Activated T-helper 1 cell treated with anti-CD3 and anti-CD28 coated beads, Interleukin-12 subunit alpha, Interleukin-12 subunit beta, Interleukin-2, Interleukin-4 antibody, amounts not matched to agents 30 ng/mL and 10 ng/mL and 1 ng/mL, durations not matched to agents 14 hours and 24 hours and 36 hours (primary cell): ENCODE measurements around the gene COL4A2. TPM values are rescaled to one million over a fixed set of nuclear protein-coding genes. Genes with fewer than 3 reads are reported as not detected.
"Not testable (repeated sequence)": the region's sequence is repeated elsewhere in the genome, so short reads cannot be mapped to it uniquely, and the experiment has no call there.

Source experiments
- DNase-seq: peaks from one replicate; pipeline ENCODE4 v3.0.0; 2021; ENCODE audit warnings: low spot score
- H3K27ac Mint-ChIP-seq: one replicate; pipeline ENCODE4 v1.8.0; 2021; ENCODE audit warnings: mild to moderate bottlenecking, mixed read lengths
- H3K27me3 Mint-ChIP-seq: one replicate; pipeline ENCODE4 v1.8.0; 2022; ENCODE audit warnings: mild to moderate bottlenecking, moderate library complexity, mixed read lengths; ENCODE audit not compliant: insufficient read depth
- H3K36me3 Mint-ChIP-seq: one replicate; pipeline ENCODE4 v1.8.0; 2021; ENCODE audit warnings: low read depth, mixed read lengths
- H3K4me1 Mint-ChIP-seq: one replicate; pipeline ENCODE4 v1.8.0; 2021; ENCODE audit warnings: low read depth, mixed read lengths
- H3K4me3 Mint-ChIP-seq: one replicate; pipeline ENCODE4 v1.8.0; 2021; ENCODE audit warnings: mild to moderate bottlenecking, moderate library complexity, mixed read lengths
- H3K9me3 Mint-ChIP-seq: one replicate; pipeline ENCODE4 v1.8.0; 2021; ENCODE audit warnings: mixed read lengths
- intact Hi-C: fragments of 100-400 bp; cut with micrococcal nuclease; formaldehyde crosslinking; loops from one replicate; pipeline ENCODE4 v1.15.1; 2024
- total RNA-seq: library from RNA; stranded (reverse); gene quantifications from 2 replicates; pipeline ENCODE4 v1.2.3, GENCODE V29; 2022

Gene COL4A2
- total RNA-seq, 1 donor from 2014 or later = not detected

DNA sequence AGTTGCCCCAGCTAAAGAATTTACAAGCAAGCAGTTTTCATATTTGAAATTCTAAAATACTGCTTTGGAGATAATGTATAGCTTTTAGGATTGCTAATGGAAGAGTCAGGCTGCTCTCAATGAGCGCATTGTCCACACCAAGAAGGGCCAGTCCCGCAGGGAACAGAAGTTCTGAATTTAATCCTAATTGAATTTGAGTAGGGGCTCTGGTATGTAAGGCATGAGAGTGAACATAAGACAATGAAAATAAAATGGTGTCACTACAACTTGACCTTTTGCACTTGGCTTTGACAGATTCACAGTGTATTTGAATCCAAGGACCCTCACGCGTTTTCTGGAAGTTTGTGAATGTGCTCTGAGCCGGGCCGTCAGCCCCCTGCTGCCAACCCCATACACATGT lies 221.8 kb downstream of the COL4A2 start:
- no peak for DNase-seq
- intact Hi-C loops = no loop called here
- Mint-ChIP-seq H3K9me3 (no peaks in the 10 kb centered on the region), H3K4me3 (no peak overlapping the region), H3K27me3 (peaks cover 8% of the 10 kb centered on the region), H3K36me3 (no peaks in the 10 kb centered on the region), H3K4me1 (peaks cover 20% of the 10 kb centered on the region), H3K27ac (no peak overlapping the region)

DNA sequence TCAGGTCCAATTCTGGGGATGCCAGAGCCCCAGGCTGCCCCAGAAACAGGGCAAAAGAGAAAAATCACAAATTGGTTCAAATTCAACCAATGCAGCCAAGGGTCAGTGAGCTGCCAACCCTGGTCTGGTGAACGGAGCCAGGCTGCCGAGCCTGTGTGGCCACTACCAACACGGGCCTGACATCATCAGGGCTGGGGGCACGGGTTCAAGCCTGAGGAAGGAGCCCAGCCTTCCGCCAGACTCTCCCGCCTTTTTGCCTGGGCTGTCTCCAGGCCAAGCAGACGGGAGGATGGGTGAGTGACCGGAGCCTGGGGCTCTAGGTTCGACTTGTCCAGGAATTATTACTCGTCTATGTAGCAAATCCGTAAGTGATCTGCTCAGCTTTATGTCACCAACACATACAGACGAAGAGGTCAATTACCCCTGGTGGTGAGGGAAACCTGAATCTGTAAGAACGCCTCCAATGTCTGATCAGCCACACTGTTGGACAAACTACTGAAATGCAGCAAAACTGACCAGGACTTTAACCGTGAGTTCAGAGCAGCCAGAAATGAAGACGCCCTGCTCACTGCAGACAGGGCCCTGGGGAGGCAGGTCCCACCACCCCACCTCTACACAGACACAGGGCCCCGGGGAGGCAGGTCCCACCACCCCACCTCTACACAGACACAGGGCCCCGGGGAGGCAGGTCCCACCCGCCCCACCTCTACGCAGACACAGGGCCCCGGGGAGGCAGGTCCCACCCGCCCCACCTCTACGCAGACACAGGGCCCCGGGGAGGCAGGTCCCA lies 222.6 kb downstream of the COL4A2 start:
- Mint-ChIP-seq H3K36me3 (no peaks in the 10 kb centered on the region), H3K27ac (no peak overlapping the region), H3K9me3 (no peaks in the 10 kb centered on the region), H3K4me1 (peaks cover 14% of the 10 kb centered on the region), H3K27me3 (peaks cover 6% of the 10 kb centered on the region), H3K4me3 (no peak overlapping the region)
- no peak for DNase-seq
- intact Hi-C loops = no loop called here

DNA sequence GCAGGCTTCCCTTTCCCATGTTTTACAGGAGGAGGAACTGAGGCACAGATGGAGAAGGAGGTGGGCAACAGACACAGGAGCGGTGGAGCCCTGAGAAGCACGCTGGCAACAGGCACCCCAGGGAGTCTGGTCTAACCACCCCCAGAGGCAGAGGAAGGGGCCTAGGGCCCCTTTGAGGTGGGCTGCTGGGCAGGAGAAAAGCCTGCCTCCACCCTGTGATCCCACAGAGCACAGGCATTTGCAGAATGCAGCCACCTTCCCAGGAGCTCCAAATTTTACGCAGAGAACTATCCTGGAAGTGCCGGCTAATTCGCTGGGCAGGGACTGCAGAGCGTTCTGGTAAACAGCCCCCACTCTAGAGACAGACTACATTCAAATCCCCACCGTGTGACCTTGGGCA lies 224.0 kb downstream of the COL4A2 start:
- intact Hi-C loops = no loop called here
- Mint-ChIP-seq H3K27ac (no peak overlapping the region), H3K27me3 (peaks cover 3% of the 10 kb centered on the region), H3K4me3 (no peak overlapping the region), H3K4me1 (no peaks in the 10 kb centered on the region), H3K9me3 (no peaks in the 10 kb centered on the region), H3K36me3 (no peaks in the 10 kb centered on the region)
- DNase-seq = no peak

DNA sequence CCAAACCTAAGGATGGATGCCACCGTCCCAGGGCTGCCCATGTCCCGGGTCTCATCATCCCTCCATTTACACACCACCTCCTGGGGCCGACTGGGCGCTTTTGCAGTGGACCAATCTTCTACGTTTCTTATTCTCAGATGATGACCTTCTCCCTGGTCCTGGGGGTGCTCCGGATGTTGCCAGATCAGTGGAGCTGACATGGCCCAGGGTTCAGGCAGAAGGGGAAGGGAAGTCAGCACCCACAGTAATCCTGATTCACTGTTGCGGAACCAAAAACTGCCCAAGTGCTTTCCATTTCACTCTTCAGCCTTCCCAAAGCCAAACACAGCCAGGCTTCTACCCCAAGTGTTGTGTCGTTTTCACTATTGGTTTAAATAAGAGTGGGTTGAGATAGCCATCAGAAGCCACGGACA lies 224.6 kb downstream of the COL4A2 start:
- no peaks in the 10 kb centered on the region for H3K4me1 Mint-ChIP-seq
- no peak for DNase-seq
- no peak overlapping the region for H3K27ac Mint-ChIP-seq
- no peaks in the 10 kb centered on the region for H3K9me3 Mint-ChIP-seq
- no peaks in the 10 kb centered on the region for H3K36me3 Mint-ChIP-seq
- intact Hi-C loops = no loop called here
- no peak overlapping the region for H3K4me3 Mint-ChIP-seq
- peaks cover 1% of the 10 kb centered on the region for H3K27me3 Mint-ChIP-seq

DNA sequence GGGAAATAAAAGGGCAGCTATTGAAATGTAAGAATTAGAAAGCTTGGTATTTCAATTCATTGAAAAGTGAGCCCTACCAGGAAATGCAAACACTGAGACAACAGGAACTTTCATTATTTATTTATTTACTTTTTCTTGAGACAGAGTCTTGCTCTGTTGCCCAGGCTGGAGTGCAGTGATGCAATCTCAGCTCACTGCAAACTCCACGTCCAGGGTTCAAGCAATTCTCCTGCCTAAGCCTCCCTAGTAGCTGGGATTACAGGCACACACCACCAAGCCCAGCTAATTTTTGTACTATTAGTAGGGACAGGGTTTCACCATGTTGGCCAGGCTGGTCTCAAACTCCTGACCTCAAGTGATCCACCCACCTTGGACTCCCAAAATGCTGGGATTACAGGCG lies 225.2 kb downstream of the COL4A2 start:
- H3K9me3 Mint-ChIP-seq, H3K4me3 Mint-ChIP-seq, intact Hi-C loops, H3K27ac Mint-ChIP-seq, H3K4me1 Mint-ChIP-seq, H3K27me3 Mint-ChIP-seq, H3K36me3 Mint-ChIP-seq, DNase-seq: not testable (repeated sequence)

DNA sequence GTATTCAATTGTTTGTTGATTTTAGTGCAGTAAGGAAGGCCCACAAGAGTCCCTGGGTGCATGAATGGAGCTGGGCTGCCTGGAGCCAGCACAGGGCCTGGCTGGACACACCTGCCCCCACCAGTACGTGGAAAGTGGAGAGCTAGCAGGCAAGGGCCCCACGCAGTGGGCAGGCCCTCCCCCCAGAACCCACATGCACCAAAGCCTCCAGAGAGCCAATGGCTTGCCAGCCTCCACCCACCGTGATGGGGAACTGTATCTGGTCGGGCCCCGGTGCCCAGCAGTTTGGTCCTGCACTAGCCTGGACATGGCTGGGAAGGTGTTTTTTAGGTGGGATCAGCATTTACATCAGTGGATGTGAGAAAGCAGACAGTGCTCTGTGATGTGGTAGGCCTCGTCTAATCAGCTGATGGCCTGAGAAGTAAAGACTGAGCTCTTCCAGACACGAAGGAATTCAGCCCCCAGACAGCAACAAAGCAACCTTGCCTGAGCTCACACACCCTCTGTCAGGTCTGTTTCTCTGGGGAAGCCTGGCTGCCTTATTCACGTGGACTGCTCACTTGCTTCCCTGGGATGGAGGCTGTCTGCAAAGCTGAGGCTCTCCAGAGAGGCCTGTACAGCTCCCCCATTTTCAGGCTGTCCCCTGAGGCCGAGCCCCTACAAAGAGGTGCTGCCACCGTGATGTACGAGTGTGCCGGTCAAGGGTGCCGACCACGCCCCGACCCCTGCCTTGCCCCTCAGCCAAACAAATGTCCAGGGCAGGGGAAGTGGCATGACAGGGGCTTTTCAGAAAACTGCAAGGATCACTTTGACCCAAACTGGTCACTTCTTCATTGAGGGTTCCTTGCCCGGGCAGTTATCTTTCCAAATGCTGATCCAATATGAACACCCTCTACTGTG lies 226.9 kb downstream of the COL4A2 start:
- DNase-seq = no peak
- H3K4me1 Mint-ChIP-seq = peaks cover 10% of the 10 kb centered on the region
- no peak overlapping the region for H3K4me3 Mint-ChIP-seq
- intact Hi-C loops = no loop called here
- no peaks in the 10 kb centered on the region for H3K36me3 Mint-ChIP-seq
- H3K27me3 Mint-ChIP-seq = no peaks in the 10 kb centered on the region
- no peak overlapping the region for H3K27ac Mint-ChIP-seq
- no peaks in the 10 kb centered on the region for H3K9me3 Mint-ChIP-seq

DNA sequence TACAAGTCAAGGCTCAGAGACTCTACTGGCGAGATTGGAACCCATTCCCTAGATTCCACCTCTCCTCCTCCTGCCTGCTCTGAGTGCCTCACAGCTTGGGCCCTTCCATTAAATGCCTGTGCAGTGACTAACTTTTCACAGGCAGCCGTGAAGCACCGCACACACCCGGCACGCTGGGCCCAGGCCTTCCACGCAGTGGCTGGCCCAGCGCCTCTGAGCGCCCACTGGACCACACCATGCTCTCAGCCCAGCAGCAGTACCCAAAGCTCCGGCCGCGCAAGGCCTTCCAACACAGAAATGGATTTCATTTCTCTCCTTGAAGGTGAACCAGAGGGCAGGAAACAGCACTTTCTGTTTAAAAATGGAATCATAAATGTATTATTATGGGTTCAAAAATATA lies 228.4 kb downstream of the COL4A2 start:
- intact Hi-C loops = no loop called here
- H3K27ac Mint-ChIP-seq = no peak overlapping the region
- peaks cover 10% of the 10 kb centered on the region for H3K4me1 Mint-ChIP-seq

DNA sequence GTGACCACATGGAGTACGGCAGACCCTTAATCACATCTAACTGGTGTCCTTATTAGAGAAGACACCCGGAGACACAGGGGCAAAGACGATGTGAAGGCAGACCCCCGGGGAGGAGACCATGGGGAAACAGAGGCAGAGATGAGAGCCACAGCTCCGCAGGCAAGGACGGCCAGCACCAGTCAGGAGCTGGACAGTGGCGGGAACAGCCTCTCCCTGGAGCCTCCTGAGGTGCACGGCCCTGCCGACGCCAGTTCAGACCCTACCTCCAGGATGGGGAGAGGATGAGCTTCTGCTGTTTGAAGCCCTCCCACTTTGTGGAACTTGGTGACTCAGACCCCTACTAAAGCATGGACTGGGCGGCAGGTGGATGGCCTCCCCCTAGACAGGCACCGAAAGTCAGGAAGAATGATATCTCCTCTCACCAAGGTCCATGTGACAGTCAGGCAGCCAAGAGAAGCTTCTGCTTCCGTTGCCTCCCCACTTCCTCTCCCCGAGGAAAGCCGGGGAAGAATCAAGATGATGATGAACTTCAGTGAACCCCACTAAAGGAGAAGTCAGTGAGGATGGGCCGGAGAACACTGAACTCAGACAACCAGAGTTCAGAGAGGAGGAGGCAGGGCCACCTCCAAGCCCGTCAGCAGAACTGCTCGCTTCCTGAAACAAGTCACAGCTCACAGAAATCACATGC lies 229.1 kb downstream of the COL4A2 start:
- no peaks in the 10 kb centered on the region for H3K9me3 Mint-ChIP-seq
- intact Hi-C loops = no loop called here
- H3K4me1 Mint-ChIP-seq = peaks cover 10% of the 10 kb centered on the region
- no peak overlapping the region for H3K4me3 Mint-ChIP-seq
- H3K27me3 Mint-ChIP-seq = no peaks in the 10 kb centered on the region
- DNase-seq = no peak
- H3K36me3 Mint-ChIP-seq = no peaks in the 10 kb centered on the region
- no peak overlapping the region for H3K27ac Mint-ChIP-seq

More for the DNA sequence above, 228.4 kb downstream of the COL4A2 start:
- no peaks in the 10 kb centered on the region for H3K36me3 Mint-ChIP-seq
- H3K9me3 Mint-ChIP-seq = no peaks in the 10 kb centered on the region
- DNase-seq = no peak
- no peaks in the 10 kb centered on the region for H3K27me3 Mint-ChIP-seq
- H3K4me3 Mint-ChIP-seq = no peak overlapping the region

DNA sequence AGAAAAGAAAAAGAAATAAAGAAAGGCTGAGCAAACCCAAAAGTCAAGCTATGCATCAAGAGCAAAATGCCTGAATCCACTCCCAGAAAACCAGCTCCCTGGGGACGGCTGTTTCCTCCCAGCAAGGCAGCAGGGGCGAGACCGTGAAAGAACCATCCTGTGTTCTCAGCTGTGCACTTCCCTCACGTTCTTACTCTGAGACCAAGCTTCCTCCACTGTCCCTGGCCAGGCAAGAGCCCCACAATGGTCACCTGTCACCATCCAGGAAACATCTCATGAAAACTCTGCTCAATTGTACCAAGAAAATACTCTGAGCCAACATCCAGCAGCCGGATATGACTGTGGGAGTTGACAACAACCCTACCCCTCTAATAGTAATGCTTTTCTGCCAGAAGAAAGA lies 231.5 kb downstream of the COL4A2 start:
- no peak for DNase-seq
- intact Hi-C loops = no loop called here
- H3K9me3 Mint-ChIP-seq = no peaks in the 10 kb centered on the region
- peaks cover 2% of the 10 kb centered on the region for H3K27me3 Mint-ChIP-seq
- peaks cover 10% of the 10 kb centered on the region for H3K4me1 Mint-ChIP-seq
- no peaks in the 10 kb centered on the region for H3K36me3 Mint-ChIP-seq
- H3K4me3 Mint-ChIP-seq = no peak overlapping the region
- no peak overlapping the region for H3K27ac Mint-ChIP-seq

DNA sequence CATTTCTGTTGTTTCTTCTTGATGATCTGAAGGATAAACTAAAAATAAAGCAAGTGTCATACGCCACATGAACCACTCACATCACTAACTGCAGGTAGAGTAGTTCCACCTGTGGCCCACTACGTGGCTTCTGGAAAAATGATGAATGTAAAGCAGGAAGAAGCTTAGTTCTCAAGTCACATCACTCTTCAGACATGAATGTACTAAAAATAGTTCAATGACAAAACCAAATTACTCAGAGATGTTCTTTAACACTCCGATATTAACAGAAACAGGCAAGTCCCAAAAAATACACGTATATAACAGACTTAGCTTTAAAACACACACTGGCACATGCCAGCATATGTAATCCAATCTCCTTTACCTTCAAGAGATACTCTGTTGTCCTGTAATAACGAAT lies 232.8 kb downstream of the COL4A2 start:
- no peak overlapping the region for H3K4me3 Mint-ChIP-seq
- intact Hi-C loops = no loop called here
- H3K27ac Mint-ChIP-seq = no peak overlapping the region

DNA sequence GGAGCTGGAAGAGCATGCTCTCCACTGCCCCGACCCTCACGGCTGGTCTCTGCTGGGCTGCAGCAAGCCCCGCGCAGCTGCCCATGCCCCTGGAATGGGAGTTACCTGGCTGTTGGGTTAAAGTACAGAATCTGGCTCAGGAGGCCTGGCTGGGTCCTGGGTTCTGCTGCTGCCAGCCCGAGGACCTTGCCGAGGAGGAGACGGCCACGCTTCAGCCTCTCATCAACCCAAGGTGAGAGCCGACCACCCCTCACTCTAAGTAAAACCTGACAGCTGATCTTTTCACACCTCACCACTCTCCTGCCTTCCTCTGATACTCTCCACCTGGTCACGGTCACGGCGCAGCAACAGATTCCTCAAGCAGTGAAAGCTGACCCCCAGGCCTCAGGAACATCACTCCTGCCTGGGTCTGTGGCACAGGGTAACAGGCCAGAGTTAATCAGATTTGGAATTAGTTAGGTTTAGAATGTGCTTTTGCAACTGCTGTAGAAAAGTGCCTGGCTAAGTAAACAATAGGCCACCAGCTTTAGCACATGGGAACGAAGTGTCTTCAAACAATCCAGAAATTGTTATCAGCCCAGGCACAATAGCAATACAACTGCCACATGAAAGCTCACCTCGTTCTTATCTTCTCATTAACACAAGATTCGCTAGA lies 233.9 kb downstream of the COL4A2 start:
- peaks cover 10% of the 10 kb centered on the region for H3K4me1 Mint-ChIP-seq
- no peak overlapping the region for H3K4me3 Mint-ChIP-seq
- intact Hi-C loops = no loop called here

More for the DNA sequence above, 232.8 kb downstream of the COL4A2 start:
- Mint-ChIP-seq H3K4me1 (peaks cover 10% of the 10 kb centered on the region), H3K9me3 (peaks cover 1% of the 10 kb centered on the region), H3K27me3 (peaks cover 2% of the 10 kb centered on the region), H3K36me3 (peaks cover 4% of the 10 kb centered on the region)
- DNase-seq = no peak

DNA sequence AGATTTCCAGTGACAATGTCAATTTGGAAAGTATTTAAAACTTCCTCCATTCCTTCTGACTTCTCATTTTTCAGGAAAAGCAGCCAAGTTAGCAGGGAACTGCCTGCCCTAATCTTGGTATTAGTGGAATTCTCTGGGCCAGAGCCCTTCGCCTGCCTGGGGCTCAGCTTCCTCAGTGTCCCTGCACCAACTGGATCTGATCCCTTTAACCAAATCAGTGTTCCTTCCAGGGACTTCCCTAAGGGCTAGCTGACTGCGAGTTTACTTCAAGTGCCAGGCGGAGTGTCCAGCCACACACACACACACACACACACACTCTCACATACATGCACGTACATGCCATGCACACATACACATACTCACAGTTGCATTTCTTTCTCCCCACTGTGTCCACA lies 234.4 kb downstream of the COL4A2 start:
- H3K9me3 Mint-ChIP-seq = peaks cover 6% of the 10 kb centered on the region
- peaks cover 5% of the 10 kb centered on the region for H3K36me3 Mint-ChIP-seq
- peaks cover 10% of the 10 kb centered on the region for H3K4me1 Mint-ChIP-seq
- no peak overlapping the region for H3K4me3 Mint-ChIP-seq
- no peak overlapping the region for H3K27ac Mint-ChIP-seq
- H3K27me3 Mint-ChIP-seq = peaks cover 4% of the 10 kb centered on the region
- no peak for DNase-seq
- intact Hi-C loops = no loop called here

More for the DNA sequence above, 233.9 kb downstream of the COL4A2 start:
- DNase-seq = no peak
- H3K27ac Mint-ChIP-seq = no peak overlapping the region
- peaks cover 6% of the 10 kb centered on the region for H3K9me3 Mint-ChIP-seq
- peaks cover 4% of the 10 kb centered on the region for H3K27me3 Mint-ChIP-seq
- peaks cover 5% of the 10 kb centered on the region for H3K36me3 Mint-ChIP-seq
